HEK293 (cell line): ENCODE data around the gene MAPK8IP3.

Source experiments
- CTCF ChIA-PET: fragments of 350-600 bp; formaldehyde crosslinking; extraction: SDS; loops from one replicate; lab custom pipeline; 2021; ENCODE audit warnings: antibody characterized with exemption; lab: Yijun Ruan, JAX
- POLR2A ChIA-PET: fragments of 300-600 bp; formaldehyde crosslinking; extraction: SDS; loops from one replicate; lab custom pipeline; 2020; ENCODE audit warnings: antibody characterized with exemption, inconsistent platforms; lab: Yijun Ruan, JAX
- H3K27ac ChIP-seq: fragments of 200-500 bp; sonication (Bioruptor generic); 2 replicates; pipeline ENCODE4 v1.5.1; 2014; ENCODE audit warnings: low read depth, low read length, control low read depth, inconsistent platforms; ENCODE audit errors: extremely low read depth
- H3K36me3 ChIP-seq, 2 experiments: fragments of 200-500 bp in 1 of 2; sonication (Bioruptor generic) in 1 of 2; 1 replicate in 1 of 2; 2 replicates in 1 of 2; pipeline ENCODE4 v1.5.1; 2014 to 2017; ENCODE audit warnings: inconsistent platforms in 2 of 2, low read length in 2 of 2; ENCODE audit not compliant: control insufficient read depth in 2 of 2, insufficient read depth in 1 of 2
- H3K4me1 ChIP-seq: fragments of 200-500 bp; sonication (Bioruptor generic); 2 replicates; pipeline ENCODE4 v1.5.1; 2014; ENCODE audit warnings: mild to moderate bottlenecking, low read length, inconsistent platforms; ENCODE audit not compliant: control insufficient read depth, insufficient read depth
- H3K4me3 ChIP-seq: 2 replicates; pipeline ENCODE4 v1.5.1; 2011; ENCODE audit warnings: low read depth, mild to moderate bottlenecking, control low read depth, low read length, moderate library complexity
- H3K9me3 ChIP-seq: fragments of 200-500 bp; sonication (Bioruptor generic); 2 replicates; pipeline ENCODE4 v1.5.1; 2014; ENCODE audit warnings: low read depth, low read length, inconsistent platforms; ENCODE audit not compliant: control insufficient read depth, insufficient read depth
- GLI4 ChIP-seq: fragments of 450-650 bp; formaldehyde crosslinking; IDR thresholded peaks from 2 replicates; pipeline ENCODE4 v1.5.1; 2016; ENCODE audit warnings: missing biosample characterization, missing genetic modification characterization
- HOXA7 ChIP-seq: sonication (generic); formaldehyde crosslinking; IDR thresholded peaks from 2 replicates; pipeline ENCODE4 v1.8.1; 2022; ENCODE audit warnings: missing genetic modification reagents, borderline replicate concordance
- IKZF3 ChIP-seq: fragments of 450-650 bp; IDR thresholded peaks from 2 replicates; pipeline ENCODE4 v1.5.0; 2018; ENCODE audit warnings: missing biosample characterization, mild to moderate bottlenecking, missing genetic modification characterization, moderate library complexity
- KLF9 ChIP-seq: fragments of 450-650 bp; formaldehyde crosslinking; IDR thresholded peaks from 2 replicates; pipeline ENCODE4 v1.5.1; 2016; ENCODE audit warnings: missing biosample characterization, missing genetic modification characterization, low read depth
- MEIS1 ChIP-seq: sonication (generic); formaldehyde crosslinking; IDR thresholded peaks from 2 replicates; pipeline ENCODE4 v1.8.1; 2022; ENCODE audit warnings: missing genetic modification reagents, mild to moderate bottlenecking, borderline replicate concordance
- MZF1 ChIP-seq: fragments of 450-650 bp; formaldehyde crosslinking; IDR thresholded peaks from 2 replicates; pipeline ENCODE4 v1.5.1; 2017; ENCODE audit warnings: missing biosample characterization, missing genetic modification characterization, borderline replicate concordance
- SP3 ChIP-seq: fragments of 450-650 bp; formaldehyde crosslinking; IDR thresholded peaks from 2 replicates; pipeline ENCODE4 v1.5.1; 2016; ENCODE audit warnings: missing biosample characterization, missing genetic modification characterization
- TRIM28 ChIP-seq: IDR thresholded peaks from 2 replicates; pipeline ENCODE4 v1.6.1; 2011; ENCODE audit warnings: low read length, control low read depth, borderline replicate concordance
- ZBTB1 ChIP-seq: fragments of 450-650 bp; formaldehyde crosslinking; IDR thresholded peaks from 2 replicates; pipeline ENCODE4 v1.5.1; 2016; ENCODE audit warnings: missing biosample characterization, missing genetic modification characterization
- ZNF112 ChIP-seq: fragments of 450-650 bp; formaldehyde crosslinking; IDR thresholded peaks from 2 replicates; pipeline ENCODE4 v1.5.0; 2017; ENCODE audit warnings: missing biosample characterization, missing genetic modification characterization
- ZNF114 ChIP-seq: fragments of 450-650 bp; formaldehyde crosslinking; IDR thresholded peaks from 2 replicates; pipeline ENCODE4 v1.5.0; 2017; ENCODE audit warnings: missing biosample characterization, missing genetic modification characterization
- ZNF146 ChIP-seq: fragments of 450-650 bp; formaldehyde crosslinking; IDR thresholded peaks from 2 replicates; pipeline ENCODE4 v1.5.1; 2016; ENCODE audit warnings: missing biosample characterization, missing genetic modification characterization
- ZNF155 ChIP-seq: fragments of 450-650 bp; formaldehyde crosslinking; IDR thresholded peaks from 2 replicates; pipeline ENCODE4 v1.5.1; 2016; ENCODE audit warnings: missing biosample characterization, missing genetic modification characterization
- ZNF157 ChIP-seq: fragments of 450-650 bp; formaldehyde crosslinking; IDR thresholded peaks from 2 replicates; pipeline ENCODE4 v1.5.1; 2016; ENCODE audit warnings: missing biosample characterization, missing genetic modification characterization
- ZNF24 ChIP-seq: fragments of 450-650 bp; formaldehyde crosslinking; IDR thresholded peaks from 2 replicates; pipeline ENCODE4 v1.5.1; 2016; ENCODE audit warnings: missing biosample characterization, missing genetic modification characterization
- ZNF423 ChIP-seq: fragments of 450-650 bp; formaldehyde crosslinking; IDR thresholded peaks from 2 replicates; pipeline ENCODE4 v1.5.1; 2016; ENCODE audit warnings: missing biosample characterization, missing genetic modification characterization
- ZNF600 ChIP-seq: fragments of 450-650 bp; formaldehyde crosslinking; IDR thresholded peaks from 2 replicates; pipeline ENCODE4 v1.5.1; 2016; ENCODE audit warnings: missing biosample characterization, missing genetic modification characterization
- ZNF660 ChIP-seq: fragments of 450-650 bp; IDR thresholded peaks from 2 replicates; pipeline ENCODE4 v1.5.1; 2018; ENCODE audit warnings: missing biosample characterization, mild to moderate bottlenecking, missing genetic modification characterization
- ZNF664 ChIP-seq: fragments of 450-650 bp; formaldehyde crosslinking; IDR thresholded peaks from 2 replicates; pipeline ENCODE4 v1.5.1; 2016; ENCODE audit warnings: missing biosample characterization, missing genetic modification characterization
- ZNF677 ChIP-seq: fragments of 450-650 bp; IDR thresholded peaks from 2 replicates; pipeline ENCODE4 v1.5.0; 2018; ENCODE audit warnings: missing biosample characterization, mild to moderate bottlenecking, missing genetic modification characterization, moderate library complexity
- ZNF701 ChIP-seq: fragments of 450-650 bp; formaldehyde crosslinking; IDR thresholded peaks from 2 replicates; pipeline ENCODE4 v1.5.1; 2016; ENCODE audit warnings: missing biosample characterization, missing genetic modification characterization
- ZNF76 ChIP-seq: fragments of 450-650 bp; formaldehyde crosslinking; IDR thresholded peaks from 2 replicates; pipeline ENCODE4; 2016; ENCODE audit warnings: low read depth, missing biosample characterization, missing genetic modification characterization, borderline replicate concordance
- ZNF791 ChIP-seq: fragments of 450-650 bp; formaldehyde crosslinking; IDR thresholded peaks from 2 replicates; pipeline ENCODE4 v1.5.1; 2016; ENCODE audit warnings: missing biosample characterization, missing genetic modification characterization
- TF ChIP-seq, protein P1 (sequence below): fragments of 450-650 bp; formaldehyde crosslinking; IDR thresholded peaks from 2 replicates; pipeline ENCODE4 v1.5.1; 2016; ENCODE audit warnings: missing biosample characterization, missing genetic modification characterization
- TF ChIP-seq, protein P2 (sequence below): fragments of 450-650 bp; formaldehyde crosslinking; IDR thresholded peaks from 2 replicates; pipeline ENCODE4 v1.5.1; 2016; ENCODE audit warnings: missing biosample characterization, missing genetic modification characterization, borderline replicate concordance
- TF ChIP-seq, protein P3 (sequence below): fragments of 450-650 bp; formaldehyde crosslinking; IDR thresholded peaks from 2 replicates; pipeline ENCODE4 v1.5.1; 2016; ENCODE audit warnings: missing biosample characterization, missing genetic modification characterization

The MAPK8IP3 gene

DNA sequence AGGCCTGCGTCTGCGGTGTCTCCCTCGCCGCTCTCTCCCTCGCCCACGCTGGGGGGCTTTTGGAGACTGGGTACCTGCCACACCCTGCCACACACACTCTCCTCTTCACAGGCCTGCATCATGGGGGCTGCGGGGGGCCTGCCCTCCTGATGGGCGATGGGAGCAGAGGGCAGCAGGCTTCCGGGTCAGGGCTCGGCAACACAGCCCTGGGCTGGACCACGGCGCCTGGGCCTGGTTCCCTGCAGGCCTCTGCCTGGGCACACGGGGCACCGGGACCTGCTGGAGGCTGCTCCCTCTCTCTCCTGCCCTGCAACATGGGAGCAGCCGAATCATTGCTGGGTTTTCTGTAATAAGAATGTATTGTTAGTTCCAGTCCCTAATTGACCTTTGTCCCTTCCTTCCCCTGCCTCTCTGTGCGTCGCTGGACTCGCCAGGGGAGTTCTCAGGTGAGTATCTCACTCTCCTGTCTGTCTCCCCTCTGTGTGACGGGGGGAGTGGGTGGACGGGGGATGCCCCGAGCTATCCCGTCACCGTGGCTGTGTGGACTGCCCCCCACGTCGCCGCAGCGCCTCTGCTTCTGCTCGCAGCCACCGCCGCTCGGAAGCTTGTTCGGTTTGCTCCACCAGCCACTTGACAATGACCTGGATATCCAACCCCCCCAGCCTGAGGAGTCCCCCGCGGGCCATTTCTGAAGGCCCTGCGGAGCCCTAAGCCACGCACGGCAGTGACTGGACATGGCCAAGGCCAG is 51.9 kb downstream of the MAPK8IP3 start (continued):
- TF ChIP-seq ZNF660 (tag by site-specific recombination) (no peak), MEIS1 (CRISPR knock-in tag) (no peak)

GRCh38 chr16:1758923-1759322 is 52.9 kb downstream of the MAPK8IP3 start:
- Histone ChIP-seq H3K9me3 (no peaks in the 10 kb centered on the region), H3K4me1 (no peaks in the 10 kb centered on the region), H3K4me3 (no peak overlapping the region)
- POLR2A ChIA-PET = no interaction called here
- no peak for TF ChIP-seq HOXA7 (CRISPR knock-in tag)
- TF ChIP-seq ZNF76 (tag by site-specific recombination) = no peak
- TF ChIP-seq ZNF24 (tag by site-specific recombination) = no peak
- TF ChIP-seq IKZF3 (tag by site-specific recombination) = no peak
- no peak for TF ChIP-seq TRIM28
- no peak for TF ChIP-seq MZF1
- no peak for TF ChIP-seq ZNF112 (tag by site-specific recombination)
- no peak for TF ChIP-seq ZNF701
- TF ChIP-seq KLF9 = no peak
- TF ChIP-seq ZNF677 (tag by site-specific recombination) = no peak
- TF ChIP-seq, protein P1, sequence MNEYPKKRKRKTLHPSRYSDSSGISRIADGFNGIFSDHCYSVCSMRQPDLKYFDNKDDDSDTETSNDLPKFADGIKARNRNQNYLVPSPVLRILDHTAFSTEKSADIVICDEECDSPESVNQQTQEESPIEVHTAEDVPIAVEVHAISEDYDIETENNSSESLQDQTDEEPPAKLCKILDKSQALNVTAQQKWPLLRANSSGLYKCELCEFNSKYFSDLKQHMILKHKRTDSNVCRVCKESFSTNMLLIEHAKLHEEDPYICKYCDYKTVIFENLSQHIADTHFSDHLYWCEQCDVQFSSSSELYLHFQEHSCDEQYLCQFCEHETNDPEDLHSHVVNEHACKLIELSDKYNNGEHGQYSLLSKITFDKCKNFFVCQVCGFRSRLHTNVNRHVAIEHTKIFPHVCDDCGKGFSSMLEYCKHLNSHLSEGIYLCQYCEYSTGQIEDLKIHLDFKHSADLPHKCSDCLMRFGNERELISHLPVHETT (tag by site-specific recombination) = no peak
- TF ChIP-seq ZNF600 (tag by site-specific recombination) = no peak
- no peak for TF ChIP-seq SP3 (tag by site-specific recombination)
- TF ChIP-seq ZNF155 (tag by site-specific recombination) = no peak
- TF ChIP-seq, all 188 proteins: peak for 0
- CTCF ChIA-PET = no interaction called here
- no peak overlapping the region for H3K27ac ChIP-seq
- peaks cover 2 to 66% of the 10 kb centered on the region in 2 experiments; a peak in 2 of 3 replicates for H3K36me3 ChIP-seq

DNA sequence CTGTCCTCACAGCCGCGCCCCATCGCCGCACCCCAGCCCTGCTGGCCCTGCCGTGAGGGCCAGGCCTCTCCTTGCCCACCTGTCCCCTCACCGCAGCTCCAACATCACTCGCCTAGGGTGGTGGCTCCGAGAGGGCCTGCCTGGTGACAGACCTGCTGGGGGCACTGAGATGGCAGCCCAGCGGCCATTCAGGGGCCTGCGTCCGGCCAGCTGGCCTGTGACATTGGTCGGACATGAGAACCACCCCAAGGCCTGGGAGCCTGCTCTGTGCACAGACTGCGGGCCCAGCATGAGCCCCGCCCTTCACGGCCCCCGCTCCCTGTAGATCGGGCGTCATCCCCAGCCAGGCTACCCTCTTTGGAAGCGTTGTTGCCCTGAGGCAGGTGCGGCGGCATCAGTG is 53.5 kb downstream of the MAPK8IP3 start:
- Histone ChIP-seq H3K4me1 (no peaks in the 10 kb centered on the region), H3K9me3 (no peaks in the 10 kb centered on the region), H3K36me3 (peaks cover 0 to 69% of the 10 kb centered on the region in 2 experiments; a peak in 2 of 3 replicates), H3K27ac (no peak overlapping the region)
- CTCF ChIA-PET = no interaction called here
- POLR2A ChIA-PET = no interaction called here
- TF ChIP-seq ZNF423 (tag by site-specific recombination) (no peak), ZNF114 (tag by site-specific recombination) (no peak), ZNF791 (no peak), ZNF664 (tag by site-specific recombination) (no peak), ZNF146 (no peak), GLI4 (tag by site-specific recombination) (no peak), ZBTB1 (tag by site-specific recombination) (no peak), ZNF157 (tag by site-specific recombination) (no peak)
- TF ChIP-seq, protein P2, sequence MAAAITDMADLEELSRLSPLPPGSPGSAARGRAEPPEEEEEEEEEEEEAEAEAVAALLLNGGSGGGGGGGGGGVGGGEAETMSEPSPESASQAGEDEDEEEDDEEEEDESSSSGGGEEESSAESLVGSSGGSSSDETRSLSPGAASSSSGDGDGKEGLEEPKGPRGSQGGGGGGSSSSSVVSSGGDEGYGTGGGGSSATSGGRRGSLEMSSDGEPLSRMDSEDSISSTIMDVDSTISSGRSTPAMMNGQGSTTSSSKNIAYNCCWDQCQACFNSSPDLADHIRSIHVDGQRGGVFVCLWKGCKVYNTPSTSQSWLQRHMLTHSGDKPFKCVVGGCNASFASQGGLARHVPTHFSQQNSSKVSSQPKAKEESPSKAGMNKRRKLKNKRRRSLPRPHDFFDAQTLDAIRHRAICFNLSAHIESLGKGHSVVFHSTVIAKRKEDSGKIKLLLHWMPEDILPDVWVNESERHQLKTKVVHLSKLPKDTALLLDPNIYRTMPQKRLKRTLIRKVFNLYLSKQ (tag by site-specific recombination) = no peak
- TF ChIP-seq, protein P3, sequence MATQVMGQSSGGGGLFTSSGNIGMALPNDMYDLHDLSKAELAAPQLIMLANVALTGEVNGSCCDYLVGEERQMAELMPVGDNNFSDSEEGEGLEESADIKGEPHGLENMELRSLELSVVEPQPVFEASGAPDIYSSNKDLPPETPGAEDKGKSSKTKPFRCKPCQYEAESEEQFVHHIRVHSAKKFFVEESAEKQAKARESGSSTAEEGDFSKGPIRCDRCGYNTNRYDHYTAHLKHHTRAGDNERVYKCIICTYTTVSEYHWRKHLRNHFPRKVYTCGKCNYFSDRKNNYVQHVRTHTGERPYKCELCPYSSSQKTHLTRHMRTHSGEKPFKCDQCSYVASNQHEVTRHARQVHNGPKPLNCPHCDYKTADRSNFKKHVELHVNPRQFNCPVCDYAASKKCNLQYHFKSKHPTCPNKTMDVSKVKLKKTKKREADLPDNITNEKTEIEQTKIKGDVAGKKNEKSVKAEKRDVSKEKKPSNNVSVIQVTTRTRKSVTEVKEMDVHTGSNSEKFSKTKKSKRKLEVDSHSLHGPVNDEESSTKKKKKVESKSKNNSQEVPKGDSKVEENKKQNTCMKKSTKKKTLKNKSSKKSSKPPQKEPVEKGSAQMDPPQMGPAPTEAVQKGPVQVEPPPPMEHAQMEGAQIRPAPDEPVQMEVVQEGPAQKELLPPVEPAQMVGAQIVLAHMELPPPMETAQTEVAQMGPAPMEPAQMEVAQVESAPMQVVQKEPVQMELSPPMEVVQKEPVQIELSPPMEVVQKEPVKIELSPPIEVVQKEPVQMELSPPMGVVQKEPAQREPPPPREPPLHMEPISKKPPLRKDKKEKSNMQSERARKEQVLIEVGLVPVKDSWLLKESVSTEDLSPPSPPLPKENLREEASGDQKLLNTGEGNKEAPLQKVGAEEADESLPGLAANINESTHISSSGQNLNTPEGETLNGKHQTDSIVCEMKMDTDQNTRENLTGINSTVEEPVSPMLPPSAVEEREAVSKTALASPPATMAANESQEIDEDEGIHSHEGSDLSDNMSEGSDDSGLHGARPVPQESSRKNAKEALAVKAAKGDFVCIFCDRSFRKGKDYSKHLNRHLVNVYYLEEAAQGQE = no peak
- TF ChIP-seq, all 188 proteins: peak for 0
- no peak overlapping the region for H3K4me3 ChIP-seq
